Measurements from ENCODE around the gene ENG.

ENG gene

GRCh38 chr9:127896395-127897192, 42.1 kb upstream of the ENG start:
- Histone ChIP-seq H3K27me3 (ENCODE audit: insufficient read depth, low read depth, severe bottlenecking) (no peaks in the 10 kb centered on the region), H3K9me3 (ENCODE audit: severe bottlenecking) (peaks cover 3% of the 10 kb centered on the region), H3K4me3 (ENCODE audit: low read depth, low read length) (no peak overlapping the region), H3K36me3 (peaks cover 60% of the 10 kb centered on the region), H3K27ac (no peak overlapping the region; the same call in 1 of the 2 replicates)
- TF ChIP-seq CTCF (IDR thresholded peaks at IDR 0.05; ENCODE audit: low read depth, low read length) = no peak
- no peak for DNase-seq

- Histone ChIP-seq H3K27ac (no peak overlapping the region), H3K27me3 (ENCODE audit: insufficient read depth, low read depth, severe bottlenecking) (no peaks in the 10 kb centered on the region), H3K9me3 (ENCODE audit: severe bottlenecking) (peaks cover 3% of the 10 kb centered on the region), H3K4me3 (ENCODE audit: low read depth, low read length) (no peak overlapping the region), H3K36me3 (peaks cover 66% of the 10 kb centered on the region)
- no peak for TF ChIP-seq CTCF (IDR thresholded peaks at IDR 0.05; ENCODE audit: low read depth, low read length)
- no peak for DNase-seq
Observed at GRCh38 chr9:127895811-127896210, 41.4 kb upstream of the ENG start.

GRCh38 chr9:127893392-127893791, 38.9 kb upstream of the ENG start:
- Histone ChIP-seq H3K4me3 (ENCODE audit: low read depth, low read length) (no peak overlapping the region), H3K9me3 (ENCODE audit: severe bottlenecking) (peaks cover 3% of the 10 kb centered on the region), H3K27me3 (ENCODE audit: insufficient read depth, low read depth, severe bottlenecking) (no peaks in the 10 kb centered on the region), H3K27ac (no peak overlapping the region), H3K36me3 (peaks cover 79% of the 10 kb centered on the region)
- TF ChIP-seq CTCF (IDR thresholded peaks at IDR 0.05; ENCODE audit: low read depth, low read length) = no peak
- DNase-seq = no peak

- peaks cover 3% of the 10 kb centered on the region for H3K9me3 ChIP-seq (ENCODE audit: severe bottlenecking)
- no peak overlapping the region for H3K4me3 ChIP-seq (ENCODE audit: low read depth, low read length)
- TF ChIP-seq CTCF (IDR thresholded peaks at IDR 0.05; ENCODE audit: low read depth, low read length) = no peak
- DNase-seq = no peak
- H3K36me3 ChIP-seq = peaks cover 79% of the 10 kb centered on the region
- H3K27me3 ChIP-seq (ENCODE audit: insufficient read depth, low read depth, severe bottlenecking) = no peaks in the 10 kb centered on the region
- H3K27ac ChIP-seq = no peak overlapping the region
Observed at GRCh38 chr9:127892831-127893230, 38.4 kb upstream of the ENG start.

GRCh38 chr9:127890053-127890452, 35.6 kb upstream of the ENG start:
- no peaks in the 10 kb centered on the region for H3K27me3 ChIP-seq (ENCODE audit: insufficient read depth, low read depth, severe bottlenecking)
- H3K27ac ChIP-seq = no peak overlapping the region
- peaks cover 73% of the 10 kb centered on the region for H3K36me3 ChIP-seq
- H3K9me3 ChIP-seq (ENCODE audit: severe bottlenecking) = peaks cover 3% of the 10 kb centered on the region
- H3K4me3 ChIP-seq (ENCODE audit: low read depth, low read length) = no peak overlapping the region
- no peak for DNase-seq
- no peak for TF ChIP-seq CTCF (IDR thresholded peaks at IDR 0.05; ENCODE audit: low read depth, low read length)

- Histone ChIP-seq H3K4me3 (ENCODE audit: low read depth, low read length) (no peak overlapping the region), H3K27ac (no peak overlapping the region), H3K27me3 (ENCODE audit: insufficient read depth, low read depth, severe bottlenecking) (no peaks in the 10 kb centered on the region), H3K36me3 (peaks cover 56% of the 10 kb centered on the region), H3K9me3 (ENCODE audit: severe bottlenecking) (no peaks in the 10 kb centered on the region)
- TF ChIP-seq CTCF (IDR thresholded peaks at IDR 0.05; ENCODE audit: low read depth, low read length) = peak; percentile 54; the same call in 1 of the 2 replicates
- DNase-seq = no peak
Observed at GRCh38 chr9:127887792-127888191, 33.3 kb upstream of the ENG start.

Data from WERI-Rb-1 (cell line).